A549 treated with AZD2906 at 1 μM for 4 hours (cell line): Measurements from ENCODE around the gene KRTAP10-9. TPM values are rescaled to one million over a fixed set of nuclear protein-coding genes. Genes with fewer than 3 reads are reported as not detected.

Experiments used
- total RNA-seq: library from RNA; stranded (reverse); fragments of 200-300 nt; extraction: Qiagen RNA extraction; gene quantifications from 5 replicates; pipeline ENCODE4 v1.2.3, GENCODE V29; 2022

The KRTAP10-9 gene, protein sequence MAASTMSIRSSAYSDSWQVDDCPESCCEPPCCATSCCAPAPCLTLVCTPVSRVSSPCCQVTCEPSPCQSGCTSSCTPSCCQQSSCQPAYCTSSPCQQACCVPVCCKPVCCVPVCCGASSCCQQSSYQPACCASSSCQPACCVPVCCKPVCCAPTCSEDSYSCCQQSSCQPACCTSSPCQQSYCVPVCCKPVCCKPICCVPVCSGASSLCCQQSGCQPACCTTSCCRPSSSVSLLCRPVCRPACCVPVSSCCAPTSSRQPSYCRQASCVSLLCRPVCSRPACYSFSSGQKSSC
- total RNA-seq, result not detected in 5 replicates

DNA sequence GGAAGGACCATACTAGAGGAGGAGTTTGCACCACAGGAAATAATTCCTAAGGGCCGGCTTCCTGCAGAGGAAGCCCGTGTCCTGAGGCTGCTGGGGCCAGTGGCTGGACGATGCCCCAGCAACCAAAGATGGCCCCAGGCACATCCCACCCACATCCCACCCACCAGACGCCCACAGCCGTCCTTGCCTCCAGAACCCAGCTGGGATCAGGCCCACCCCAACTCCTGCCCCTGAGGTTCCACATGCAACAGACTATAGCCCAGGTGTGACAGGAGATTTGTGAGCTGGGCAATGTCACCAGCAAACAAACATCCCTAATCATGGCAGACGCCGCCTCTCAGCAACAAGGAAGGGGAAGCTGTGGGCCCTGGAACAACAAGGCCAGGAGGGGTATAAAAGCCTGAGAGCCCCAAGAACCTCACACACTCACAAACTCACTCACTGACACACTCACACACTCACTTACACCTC lies at the start of gene KRTAP10-9:
KRTAP10-9 (plus strand) TSS at position 421 of the 471 bp plus-strand sequence. CDS start 79 bp downstream, outside the sequence.

DNA sequence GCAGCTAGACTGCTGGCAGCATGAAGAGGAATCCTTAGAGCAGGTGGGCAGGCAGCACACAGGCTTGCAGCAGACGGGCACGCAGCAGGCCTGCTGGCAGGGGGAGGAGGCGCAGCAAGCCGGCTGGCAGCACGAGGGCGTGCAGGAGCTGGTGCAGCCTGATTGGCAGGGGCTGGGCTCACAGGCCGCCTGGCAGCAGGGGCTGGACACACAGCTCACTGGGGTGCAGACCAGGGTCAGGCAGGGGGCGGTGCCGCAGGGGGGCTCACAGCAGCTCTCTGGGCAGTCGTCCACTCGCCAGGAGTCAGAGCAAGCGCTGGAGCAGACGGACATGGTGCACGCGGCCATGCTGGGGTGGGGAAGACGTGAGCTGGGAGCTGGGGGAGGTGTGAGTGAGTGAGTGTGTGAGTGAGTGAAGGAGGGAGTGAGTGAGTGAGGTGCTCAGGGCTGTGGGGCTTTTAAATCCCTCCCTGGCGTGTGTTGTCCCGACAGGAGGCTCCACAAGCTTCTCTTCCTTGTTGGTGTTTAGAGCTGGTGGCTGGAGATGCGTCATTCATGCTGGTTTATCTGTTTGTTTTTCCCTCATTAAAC lies 46.6 kb upstream of the KRTAP10-9 start, which contains the start of gene KRTAP10-5:
KRTAP10-5 (minus strand) TSS at position 374 of the 591 bp plus-strand sequence; CDS start at position 348, 26 bp downstream.

DNA sequence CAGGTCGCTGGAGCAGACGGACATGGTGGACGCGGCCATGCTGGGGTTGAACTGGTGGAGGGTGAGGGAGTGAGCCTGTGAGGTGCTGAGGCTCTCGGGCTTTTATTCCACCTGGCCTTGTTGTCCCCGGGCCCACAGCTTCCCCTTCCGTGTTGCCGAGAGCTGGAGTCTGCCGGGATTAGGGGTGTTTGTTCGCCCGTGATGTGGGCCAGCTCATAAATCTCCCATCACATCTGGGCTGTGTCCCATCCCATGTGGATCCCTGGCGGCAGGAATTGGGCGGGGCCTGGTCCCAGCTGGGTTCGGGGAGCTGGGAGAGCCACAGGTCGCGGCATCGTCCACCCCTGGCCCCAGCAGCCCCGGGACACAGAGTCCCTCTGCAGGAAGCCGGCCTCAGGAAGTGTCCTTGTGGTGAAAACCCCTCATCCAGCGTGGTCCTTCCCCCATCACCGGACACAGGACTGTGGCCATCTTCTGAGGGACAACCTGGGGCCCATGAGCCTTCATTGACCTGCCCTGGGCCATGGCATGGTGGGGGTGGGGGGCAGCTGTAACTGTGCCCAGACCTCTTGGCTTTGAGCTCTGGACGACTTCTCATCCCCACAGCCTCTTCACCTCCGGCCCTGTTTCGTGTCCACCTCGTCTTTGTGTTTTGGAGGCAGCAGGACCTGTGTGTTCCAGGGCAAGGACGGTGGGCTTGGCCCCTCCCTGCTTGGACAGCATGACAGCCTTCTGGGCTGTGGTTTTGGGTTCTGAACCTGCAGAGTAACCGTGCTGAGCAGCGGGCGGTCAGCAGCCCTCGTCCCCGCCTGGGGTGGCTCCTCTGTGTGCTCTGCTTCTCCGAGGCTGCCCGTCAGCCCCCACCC lies 34.2 kb upstream of the KRTAP10-9 start, which contains the start of gene KRTAP10-6:
KRTAP10-6 (minus strand) TSS at position 60 of the 866 bp plus-strand sequence; CDS start at position 39, 21 bp downstream.

DNA sequence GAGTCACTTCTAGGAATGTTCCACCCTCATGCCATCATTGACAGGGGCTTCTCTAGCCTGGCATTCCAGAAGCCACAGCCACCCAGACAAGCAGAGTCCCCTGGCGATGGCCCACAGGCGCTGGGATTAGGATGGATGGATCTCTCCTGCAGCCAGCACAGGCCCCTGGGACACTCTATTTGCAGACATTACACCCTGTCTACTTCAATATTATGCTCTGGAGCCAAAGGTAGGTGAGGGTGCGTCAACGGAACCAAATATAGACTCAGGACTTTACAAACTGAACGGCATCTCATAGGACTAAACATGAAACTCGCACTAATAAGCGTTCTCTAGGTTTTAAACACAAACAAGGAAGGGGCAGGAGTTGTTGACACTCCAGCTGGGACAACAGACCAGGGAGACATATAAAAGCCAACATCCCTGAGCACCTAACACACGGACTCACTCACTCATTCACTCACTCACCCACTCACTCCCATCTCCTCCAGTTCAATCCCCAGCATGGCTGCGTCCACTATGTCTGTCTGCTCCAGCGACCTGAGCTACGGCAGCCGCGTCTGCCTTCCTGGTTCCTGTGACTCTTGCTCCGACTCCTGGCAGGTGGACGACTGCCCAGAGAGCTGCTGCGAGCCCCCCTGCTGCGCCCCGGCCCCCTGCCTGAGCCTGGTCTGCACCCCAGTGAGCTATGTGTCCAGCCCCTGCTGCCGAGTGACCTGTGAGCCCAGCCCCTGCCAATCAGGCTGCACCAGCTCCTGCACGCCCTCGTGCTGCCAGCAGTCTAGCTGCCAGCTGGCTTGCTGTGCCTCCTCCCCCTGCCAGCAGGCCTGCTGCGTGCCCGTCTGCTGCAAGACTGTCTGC lies 26.5 kb upstream of the KRTAP10-9 start, which contains the start of gene KRTAP10-7:
KRTAP10-7 (plus strand) TSS at position 480 of the 861 bp plus-strand sequence; CDS start at position 505, 25 bp downstream.

DNA sequence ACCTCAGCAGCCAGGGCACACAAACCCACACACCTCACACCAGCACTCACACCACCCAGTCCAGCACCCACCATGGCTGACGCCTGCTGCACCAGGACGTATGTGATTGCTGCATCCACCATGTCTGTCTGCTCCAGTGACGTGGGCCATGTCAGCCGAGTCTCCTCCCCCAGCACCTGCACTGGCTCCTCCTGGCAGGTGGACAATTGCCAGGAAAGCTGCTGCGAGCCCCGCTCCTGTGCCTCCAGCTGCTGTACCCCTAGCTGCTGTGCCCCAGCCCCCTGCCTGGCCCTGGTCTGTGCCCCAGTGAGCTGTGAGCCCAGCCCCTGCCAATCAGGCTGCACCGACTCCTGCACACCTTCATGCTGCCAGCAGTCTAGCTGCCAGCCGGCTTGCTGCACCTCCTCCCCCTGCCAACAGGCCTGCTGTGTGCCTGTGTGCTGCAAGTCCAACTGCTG lies 14.8 kb upstream of the KRTAP10-9 start, which contains the start of gene KRTAP10-8:
KRTAP10-8 (plus strand) TSS at position 51 of the 458 bp plus-strand sequence; CDS start at position 73, 22 bp downstream.

DNA sequence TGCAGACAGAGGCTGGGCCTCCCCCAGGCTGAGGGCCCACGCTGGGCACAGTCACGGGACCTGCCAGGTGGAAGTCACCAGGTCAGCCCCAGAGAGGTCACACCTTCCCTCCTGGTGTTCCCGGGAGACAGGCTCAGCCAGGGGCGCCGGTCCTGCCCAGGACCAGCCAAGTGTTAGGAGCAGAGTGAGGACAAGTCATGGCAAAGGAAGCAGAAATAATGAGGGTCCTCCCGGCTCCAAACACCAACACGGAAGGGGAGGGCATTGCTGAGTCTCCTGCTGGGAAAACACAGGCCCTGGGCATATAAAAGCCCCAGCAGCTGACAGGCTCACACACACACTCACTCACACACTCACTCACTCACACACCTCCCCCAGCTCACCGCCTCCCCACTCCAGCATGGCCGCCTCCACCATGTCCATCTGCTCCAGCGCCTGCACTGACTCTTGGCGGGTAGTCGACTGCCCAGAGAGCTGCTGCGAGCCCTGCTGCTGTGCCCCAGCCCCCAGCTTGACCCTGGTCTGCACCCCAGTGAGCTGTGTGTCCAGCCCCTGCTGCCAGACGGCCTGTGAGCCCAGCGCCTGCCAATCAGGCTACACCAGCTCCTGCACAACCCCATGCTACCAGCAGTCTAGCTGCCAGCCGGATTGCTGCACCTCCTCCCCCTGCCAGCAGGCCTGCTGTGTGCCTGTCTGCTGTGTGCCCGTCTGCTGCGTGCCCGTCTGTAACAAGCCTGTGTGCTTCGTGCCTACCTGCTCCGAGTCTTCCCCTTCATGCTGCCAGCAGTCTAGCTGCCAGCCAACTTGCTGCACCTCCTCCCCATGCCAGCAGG lies 10.3 kb downstream of the KRTAP10-9 start, which contains the start of gene KRTAP10-10:
KRTAP10-10 (plus strand) TSS at position 339 of the 833 bp plus-strand sequence; CDS start at position 401, 62 bp downstream.

DNA sequence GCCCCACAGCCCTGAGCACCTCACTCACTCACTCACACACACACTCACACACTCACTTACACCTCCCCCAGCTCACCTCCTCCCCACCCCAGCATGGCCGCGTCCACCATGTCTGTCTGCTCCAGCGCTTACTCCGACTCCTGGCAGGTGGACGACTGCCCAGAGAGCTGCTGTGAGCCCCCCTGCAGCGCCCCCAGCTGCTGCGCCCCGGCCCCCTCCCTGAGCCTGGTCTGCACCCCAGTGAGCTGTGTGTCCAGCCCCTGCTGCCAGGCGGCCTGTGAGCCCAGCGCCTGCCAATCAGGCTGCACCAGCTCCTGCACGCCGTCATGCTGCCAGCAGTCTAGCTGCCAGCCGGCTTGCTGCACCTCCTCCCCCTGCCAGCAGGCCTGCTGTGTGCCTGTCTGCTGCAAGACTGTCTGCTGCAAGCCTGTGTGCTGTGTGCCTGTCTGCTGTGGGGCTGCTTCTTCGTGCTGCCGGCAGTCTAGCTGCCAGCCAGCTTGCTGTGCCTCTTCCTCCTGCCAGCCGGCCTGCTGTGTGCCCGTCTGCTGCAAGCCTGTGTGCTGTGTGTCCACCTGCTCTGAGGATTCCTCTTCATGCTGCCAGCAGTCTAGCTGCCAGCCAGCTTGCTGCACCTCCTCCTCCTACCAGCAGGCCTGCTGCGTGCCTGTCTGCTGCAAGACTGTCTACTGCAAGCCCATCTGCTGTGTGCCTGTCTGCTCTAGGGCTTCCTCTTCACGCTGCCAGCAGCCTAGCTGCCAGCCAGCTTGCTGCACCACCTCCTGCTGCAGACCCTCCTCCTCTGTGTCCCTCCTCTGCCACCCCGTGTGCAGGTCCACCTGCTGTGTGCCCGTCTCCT lies 19.7 kb downstream of the KRTAP10-9 start, which contains the start of gene KRTAP10-11:
KRTAP10-11 (plus strand) TSS at position 49 of the 856 bp plus-strand sequence; CDS start at position 94, 45 bp downstream.

DNA sequence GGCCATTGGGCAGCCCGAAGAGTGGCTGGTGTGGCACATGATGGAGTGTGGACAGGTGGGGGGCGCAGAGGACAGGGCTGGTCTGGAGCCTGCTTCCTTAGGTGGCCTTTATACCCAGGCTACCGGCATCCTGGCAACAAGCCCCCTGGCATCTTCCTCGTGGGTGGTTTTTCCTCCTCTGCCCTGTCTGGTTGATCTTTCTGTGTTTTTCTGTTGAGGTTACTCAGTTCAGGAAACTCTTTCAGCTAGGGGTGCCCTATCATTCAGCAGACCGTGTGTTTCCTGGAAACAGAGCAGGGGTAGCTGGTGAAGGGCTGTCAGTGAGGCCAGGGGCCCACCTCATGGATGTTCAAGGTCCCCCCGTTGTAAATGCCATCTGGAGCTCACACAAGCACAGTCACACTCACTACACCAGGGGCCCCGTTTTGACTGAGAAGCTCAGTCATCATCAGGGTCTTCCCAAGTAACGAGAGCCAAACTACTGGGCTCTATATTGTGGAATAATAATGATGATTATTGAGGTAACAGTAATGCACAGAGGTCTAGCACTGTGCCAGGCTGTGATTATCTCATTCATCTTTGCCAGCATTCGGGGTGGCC lies 27.8 kb downstream of the KRTAP10-9 start, which contains the start of gene KRTAP12-4:
KRTAP12-4 (minus strand) TSS at position 84 of the 600 bp plus-strand sequence; CDS start at position 39, 45 bp downstream.

DNA sequence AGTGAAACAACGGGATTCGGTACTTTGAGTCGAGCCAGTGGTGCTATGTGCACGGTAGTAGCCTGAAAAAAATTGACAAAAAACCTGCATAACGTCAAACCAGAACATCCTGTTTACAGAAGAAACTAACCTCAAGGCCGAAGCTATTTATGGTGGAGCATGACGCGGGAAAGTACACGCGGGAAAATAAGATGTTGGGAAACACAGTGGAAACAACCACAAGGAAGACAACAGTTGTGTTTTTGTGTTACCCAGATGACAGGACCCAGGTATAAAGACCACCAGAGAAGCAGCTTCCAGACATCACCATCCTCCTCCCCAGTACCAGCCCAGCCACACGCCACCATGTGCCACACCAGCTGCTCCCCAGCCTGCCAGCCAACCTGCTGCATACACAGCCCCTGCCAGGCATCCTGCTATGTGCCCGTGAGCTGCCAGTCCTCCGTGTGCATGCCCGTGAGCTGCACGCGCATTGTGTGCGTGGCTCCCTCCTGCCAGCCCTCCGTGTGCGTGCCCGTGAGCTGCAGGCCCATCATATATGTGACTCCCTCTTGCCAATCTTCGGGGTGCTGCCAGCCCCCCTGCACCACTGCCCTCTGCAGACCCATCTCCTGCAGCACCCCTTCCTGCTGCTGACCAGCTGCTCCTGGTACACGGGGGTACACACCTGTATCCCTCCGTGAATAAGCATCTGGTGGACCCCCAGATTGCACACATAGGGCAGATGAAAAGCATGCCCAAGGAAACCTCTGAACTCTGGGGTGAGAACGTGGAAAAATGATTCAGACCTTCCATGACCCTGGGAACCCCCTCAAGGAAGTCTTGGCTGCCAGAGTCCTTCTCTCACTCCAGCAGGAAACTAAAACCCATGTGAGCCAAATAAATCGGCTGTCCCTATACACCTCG lies 31.0 kb downstream of the KRTAP10-9 start, which contains the start of gene KRTAP12-3:
KRTAP12-3 (plus strand) TSS at position 298 of the 906 bp plus-strand sequence; CDS start at position 346, 48 bp downstream.

DNA sequence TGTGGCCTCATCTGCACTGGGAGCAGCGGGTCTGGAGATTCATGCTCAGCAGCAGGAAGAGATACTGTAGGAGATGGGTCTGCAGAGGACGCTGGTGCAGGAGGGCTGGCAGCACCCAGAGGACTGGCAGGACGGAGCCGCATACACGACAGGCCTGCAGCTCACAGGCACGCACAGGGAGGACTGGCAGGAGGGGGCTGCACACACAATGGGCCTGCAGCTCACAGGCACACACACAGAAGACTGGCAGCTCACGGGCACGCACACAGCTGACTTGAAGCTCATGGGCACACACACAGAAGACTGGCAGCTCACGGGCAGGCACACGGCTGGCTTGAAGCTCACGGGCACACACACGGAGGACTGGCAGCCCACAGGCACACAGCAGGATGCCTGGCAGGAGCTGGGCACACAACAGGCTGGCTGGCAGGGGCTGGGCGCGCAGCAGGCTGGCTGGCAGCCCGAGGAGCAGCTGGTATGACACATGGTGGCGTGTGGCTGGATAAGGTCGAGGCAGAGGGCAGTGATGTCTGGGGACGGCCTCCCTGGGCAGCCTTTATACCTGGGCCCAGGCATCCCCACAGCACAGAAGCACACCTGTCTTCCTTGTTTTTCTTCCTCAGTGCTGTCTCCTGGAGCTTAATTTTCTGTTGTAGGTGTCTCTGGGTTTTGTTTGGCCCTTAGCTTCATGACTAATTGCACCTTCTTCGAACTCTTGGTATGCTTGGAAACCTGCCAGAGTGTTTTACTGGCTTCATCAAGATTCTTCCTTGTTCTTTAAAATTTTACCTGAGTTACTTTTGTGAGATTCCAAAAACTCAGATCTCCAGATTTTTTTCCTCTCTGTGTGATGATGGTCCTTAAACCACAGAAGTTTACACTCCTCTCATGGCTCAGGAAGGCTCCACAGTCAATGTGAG lies 39.8 kb downstream of the KRTAP10-9 start, which contains the start of gene KRTAP12-2:
KRTAP12-2 (minus strand) TSS at position 527 of the 920 bp plus-strand sequence; CDS start at position 486, 41 bp downstream.

Other genes starting within 250 kb of the KRTAP10-9 start
- gene LRRC3, start 171.6 kb upstream of the KRTAP10-9 start, total RNA-seq, result 1.8 to 2.4 TPM (median 2.1 TPM) in 5 replicates
- not detected in 5 replicates for gene KRTAP10-1, start 86.9 kb upstream of the KRTAP10-9 start, total RNA-seq
- gene KRTAP10-2, start 75.6 kb upstream of the KRTAP10-9 start, total RNA-seq, result not detected in 5 replicates
- gene KRTAP10-3, start 68.3 kb upstream of the KRTAP10-9 start, total RNA-seq, result not detected in 5 replicates
- gene KRTAP10-4, start 53.4 kb upstream of the KRTAP10-9 start, total RNA-seq, result not detected in 5 replicates
- gene KRTAP10-5, start 46.5 kb upstream of the KRTAP10-9 start, total RNA-seq, result not detected in 5 replicates
- not detected in 5 replicates for gene KRTAP10-6, start 34.6 kb upstream of the KRTAP10-9 start, total RNA-seq
- gene KRTAP10-7, start 26.5 kb upstream of the KRTAP10-9 start, total RNA-seq, result not detected in 5 replicates
- gene KRTAP10-8, start 15.0 kb upstream of the KRTAP10-9 start, total RNA-seq, result not detected in 5 replicates
- not detected in 5 replicates for gene KRTAP10-10, start 10.3 kb downstream of the KRTAP10-9 start, total RNA-seq
- gene KRTAP10-11, start 19.3 kb downstream of the KRTAP10-9 start, total RNA-seq, result not detected in 5 replicates
- not detected in 5 replicates for gene KRTAP12-4, start 27.6 kb downstream of the KRTAP10-9 start, total RNA-seq
- gene KRTAP12-3, start 30.8 kb downstream of the KRTAP10-9 start, total RNA-seq, result not detected in 5 replicates
- not detected in 5 replicates for gene KRTAP12-2, start 39.8 kb downstream of the KRTAP10-9 start, total RNA-seq
- gene KRTAP12-1, start 55.1 kb downstream of the KRTAP10-9 start, total RNA-seq, result not detected in 5 replicates
- gene KRTAP10-12, start 70.1 kb downstream of the KRTAP10-9 start, total RNA-seq, result not detected in 5 replicates
- not detected in 5 replicates for gene TSPEAR, start 84.5 kb downstream of the KRTAP10-9 start, total RNA-seq
- 30.3 to 39.6 TPM (median 32.3 TPM) in 5 replicates for gene UBE2G2, start 174.7 kb downstream of the KRTAP10-9 start, total RNA-seq
- gene SUMO3, start 191.0 kb downstream of the KRTAP10-9 start, total RNA-seq, result 59.2 to 68.0 TPM (median 64.4 TPM) in 5 replicates
- gene PTTG1IP, start 246.6 kb downstream of the KRTAP10-9 start, total RNA-seq, result 93.7 to 101 TPM (median 97.6 TPM) in 5 replicates